Activated CD4-positive, alpha-beta T cell treated with anti-CD3 and anti-CD28 coated beads for 36 hours (primary cell): ENCODE data around the gene LEUTX. TPM values are rescaled to one million over a fixed set of nuclear protein-coding genes. Genes with fewer than 3 reads are reported as not detected.
"Not testable (repeated sequence)": the region's sequence is repeated elsewhere in the genome, so short reads cannot be mapped to it uniquely, and the experiment has no call there.

Source experiments
- ATAC-seq: fragments of 200-7000 bp; cut with Tn5 transposase; one replicate; pipeline ENCODE4 v1.10.0; 2021; ENCODE audit warnings: mild to moderate bottlenecking, moderate library complexity
- CTCF ChIA-PET: fragments of 350-600 bp; sonication (Branson Sonifier 250); formaldehyde crosslinking; loops from one replicate; lab custom pipeline; 2021; ENCODE audit warnings: antibody characterized with exemption; lab: Charles Lee
- POLR2A ChIA-PET: fragments of 350-600 bp; sonication (Branson Sonifier 250); formaldehyde crosslinking; loops from one replicate; lab custom pipeline; 2021; ENCODE audit warnings: antibody characterized with exemption, inconsistent platforms; lab: Charles Lee
- DNase-seq: peaks from one replicate; pipeline ENCODE4 v3.0.0-alpha.2; 2020
- H3K27ac Mint-ChIP-seq: one replicate; pipeline ENCODE4 v1.8.0; 2021; ENCODE audit warnings: mixed read lengths
- H3K27me3 Mint-ChIP-seq: one replicate; pipeline ENCODE4 v1.8.0; 2021; ENCODE audit warnings: mixed read lengths
- H3K36me3 Mint-ChIP-seq: one replicate; pipeline ENCODE4 v1.8.0; 2021; ENCODE audit warnings: low read depth, mixed read lengths
- H3K4me1 Mint-ChIP-seq: one replicate; pipeline ENCODE4 v1.8.0; 2021; ENCODE audit warnings: mixed read lengths
- H3K4me3 Mint-ChIP-seq: one replicate; pipeline ENCODE4 v1.8.0; 2021; ENCODE audit warnings: mild to moderate bottlenecking, moderate library complexity, mixed read lengths
- H3K9me3 Mint-ChIP-seq: one replicate; pipeline ENCODE4 v1.8.0; 2021; ENCODE audit warnings: low read depth, mixed read lengths
- intact Hi-C, 2 experiments: fragments of 100-400 bp; cut with DNase I in 1 of 2; cut with micrococcal nuclease in 1 of 2; formaldehyde crosslinking; loops; one replicate each; pipeline versions ENCODE4 v1.14.2 to v1.15.1; 2022 to 2024; cut with DNase I, micrococcal nuclease
- total RNA-seq, 2 experiments: library from RNA; stranded (reverse); gene quantifications; one replicate each; pipeline ENCODE4 v1.2.3, GENCODE V29; 2021

Gene LEUTX
- total RNA-seq, 2 experiments from 2014 or later = not detected

GRCh38 chr19:39809368-39809767, 30.7 kb downstream of the LEUTX start:
- Mint-ChIP-seq H3K4me1 (no peaks in the 10 kb centered on the region), H3K27ac (no peak overlapping the region), H3K36me3 (no peaks in the 10 kb centered on the region), H3K27me3 (peaks cover under 1% of the 10 kb centered on the region), H3K4me3 (no peak overlapping the region), H3K9me3 (no peaks in the 10 kb centered on the region)
- DNase-seq = no peak
- POLR2A ChIA-PET = interaction anchor here (0.7 kb wide), 1 partner anchor 40 kb away, joined by 3 read pairs; no protein-coding TSS in a partner anchor
- CTCF ChIA-PET = interaction anchor here (0.6 to 1.3 kb wide), 2 partner anchors 17 to 347 kb away, joined by 3 to 6 read pairs; no protein-coding TSS in a partner anchor
- no peak for ATAC-seq
- intact Hi-C loops = no loop called here

- Mint-ChIP-seq H3K4me1 (no peaks in the 10 kb centered on the region), H3K36me3 (no peaks in the 10 kb centered on the region), H3K4me3 (no peak overlapping the region), H3K27me3 (no peaks in the 10 kb centered on the region), H3K27ac (no peak overlapping the region), H3K9me3 (no peaks in the 10 kb centered on the region)
- CTCF ChIA-PET = no interaction called here
- DNase-seq (no peak), ATAC-seq (no peak)
- POLR2A ChIA-PET = no interaction called here
- intact Hi-C loops = no loop called here
These were observed 31.8 kb downstream of the LEUTX start for GRCh38 chr19:39810424-39810823.

GRCh38 chr19:39811064-39811463, 32.4 kb downstream of the LEUTX start:
- H3K4me1 Mint-ChIP-seq = no peaks in the 10 kb centered on the region
- DNase-seq (no peak), ATAC-seq (no peak)
- no peaks in the 10 kb centered on the region for H3K9me3 Mint-ChIP-seq
- H3K27ac Mint-ChIP-seq = no peak overlapping the region
- intact Hi-C loops = no loop called here
- ChIA-PET POLR2A (no interaction called here), CTCF (no interaction called here)
- peaks cover 2% of the 10 kb centered on the region for H3K36me3 Mint-ChIP-seq
- H3K27me3 Mint-ChIP-seq = no peaks in the 10 kb centered on the region
- no peak overlapping the region for H3K4me3 Mint-ChIP-seq

DNA sequence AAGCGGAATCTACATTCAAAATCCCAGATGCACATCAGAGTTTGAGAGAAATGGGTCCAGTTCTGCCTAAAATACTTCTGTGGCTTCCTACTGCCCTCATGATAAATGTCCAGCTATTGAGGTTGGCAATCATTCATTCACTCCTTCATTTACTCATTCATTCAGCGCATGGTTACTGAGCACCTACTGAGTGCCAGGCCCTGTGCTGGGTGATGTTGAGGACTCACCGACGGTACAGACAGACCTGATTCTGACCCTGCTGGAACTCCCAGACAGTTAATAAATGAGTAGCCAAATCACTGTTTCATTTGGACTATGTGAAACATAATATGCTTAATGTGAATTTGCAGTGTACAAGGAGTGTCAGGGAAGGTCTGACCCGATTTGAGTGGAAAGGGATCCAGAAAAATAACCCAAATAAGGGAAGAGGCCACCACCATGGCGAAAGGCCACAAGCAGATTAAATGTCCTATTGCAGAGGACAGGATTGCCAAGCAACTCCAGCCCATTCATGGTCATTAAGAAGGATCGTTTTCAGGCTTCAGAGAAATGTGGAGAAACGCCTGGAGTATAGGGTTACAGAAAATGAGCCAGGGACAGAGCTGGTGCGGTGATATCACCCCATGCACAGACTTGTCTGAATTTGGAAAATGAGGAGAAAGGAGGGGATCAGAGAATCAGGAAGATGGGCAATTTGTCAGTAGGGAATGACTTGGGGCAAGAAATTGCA, 34.8 kb downstream of the LEUTX start:
- Mint-ChIP-seq H3K27me3 (no peaks in the 10 kb centered on the region), H3K36me3 (peaks cover 4% of the 10 kb centered on the region), H3K4me1 (peaks cover 4% of the 10 kb centered on the region), H3K9me3 (no peaks in the 10 kb centered on the region), H3K27ac (no peak overlapping the region), H3K4me3 (no peak overlapping the region)
- DNase-seq = no peak
- intact Hi-C loops = no loop called here
- no peak for ATAC-seq
- CTCF ChIA-PET = interaction anchor here (1.7 kb wide), 1 partner anchor 21 kb away, joined by 6 read pairs; no protein-coding TSS in a partner anchor
- POLR2A ChIA-PET = no interaction called here

DNA sequence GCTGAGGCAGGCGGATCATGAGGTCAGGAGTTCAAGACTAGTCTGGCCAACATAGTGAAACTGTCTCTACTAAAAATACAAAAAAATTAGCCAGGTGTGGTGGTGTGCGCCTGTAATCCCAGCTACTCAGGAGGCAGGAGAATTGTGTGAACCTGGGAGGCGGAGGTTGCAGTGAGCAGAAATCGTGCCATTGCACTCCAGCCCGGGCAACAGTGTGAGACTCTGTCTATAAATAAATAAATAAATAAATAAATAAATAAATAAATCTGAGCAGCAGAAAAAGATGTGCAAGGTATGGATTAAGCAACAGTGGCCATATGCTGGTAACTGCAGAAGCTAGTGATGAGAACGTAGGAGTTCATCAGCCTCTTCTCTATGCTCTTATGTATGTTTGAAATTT, 35.5 kb downstream of the LEUTX start:
- H3K27ac Mint-ChIP-seq, ATAC-seq, DNase-seq, H3K4me3 Mint-ChIP-seq, H3K27me3 Mint-ChIP-seq, H3K4me1 Mint-ChIP-seq, H3K9me3 Mint-ChIP-seq, POLR2A ChIA-PET, intact Hi-C loops, H3K36me3 Mint-ChIP-seq: not testable (repeated sequence)
- CTCF ChIA-PET = interaction anchor here (1.9 kb wide), 1 partner anchor 21 kb away, joined by 5 read pairs; no protein-coding TSS in a partner anchor

DNA sequence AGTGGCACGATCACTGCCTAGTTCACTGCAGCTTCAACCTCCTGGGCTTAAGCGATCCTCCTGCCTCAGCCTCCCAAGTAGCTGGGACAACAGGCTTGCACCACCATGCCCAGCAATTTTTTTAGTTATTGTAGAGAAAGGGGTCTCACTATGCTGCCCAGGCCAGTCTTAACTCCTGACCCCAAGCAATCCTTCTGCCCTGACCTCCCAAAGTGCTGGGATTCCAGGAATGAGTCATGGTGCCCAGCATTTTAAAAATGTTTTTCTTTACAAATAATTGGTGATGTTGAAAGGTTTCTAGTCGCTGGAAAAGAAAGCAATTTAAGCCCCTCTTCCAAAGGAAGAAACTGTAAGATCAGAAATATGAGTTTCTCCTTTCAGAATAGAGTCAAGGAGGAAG, 35.9 kb downstream of the LEUTX start:
- Mint-ChIP-seq H3K9me3 (no peaks in the 10 kb centered on the region), H3K36me3 (peaks cover 4% of the 10 kb centered on the region), H3K27ac (no peak overlapping the region), H3K4me1 (peaks cover 10% of the 10 kb centered on the region), H3K4me3 (no peak overlapping the region), H3K27me3 (no peaks in the 10 kb centered on the region)
- CTCF ChIA-PET = interaction anchor here (1.9 kb wide), 1 partner anchor 22 kb away, joined by 5 read pairs; no protein-coding TSS in a partner anchor
- intact Hi-C loops = no loop called here
- POLR2A ChIA-PET = no interaction called here
- ATAC-seq = no peak
- DNase-seq = no peak

- ATAC-seq (no peak), DNase-seq (no peak)
- intact Hi-C loops = no loop called here
- H3K27ac Mint-ChIP-seq = no peak overlapping the region
- no peaks in the 10 kb centered on the region for H3K27me3 Mint-ChIP-seq
- H3K36me3 Mint-ChIP-seq = peaks cover 4% of the 10 kb centered on the region
- peaks cover 10% of the 10 kb centered on the region for H3K4me1 Mint-ChIP-seq
- H3K9me3 Mint-ChIP-seq = no peaks in the 10 kb centered on the region
- no peak overlapping the region for H3K4me3 Mint-ChIP-seq
- ChIA-PET POLR2A (no interaction called here), CTCF (interaction anchor here (1.0 kb wide), 1 partner anchor 24 kb away, joined by 3 read pairs; no protein-coding TSS in a partner anchor)
These were observed 37.8 kb downstream of the LEUTX start for GRCh38 chr19:39816287-39817048.

DNA sequence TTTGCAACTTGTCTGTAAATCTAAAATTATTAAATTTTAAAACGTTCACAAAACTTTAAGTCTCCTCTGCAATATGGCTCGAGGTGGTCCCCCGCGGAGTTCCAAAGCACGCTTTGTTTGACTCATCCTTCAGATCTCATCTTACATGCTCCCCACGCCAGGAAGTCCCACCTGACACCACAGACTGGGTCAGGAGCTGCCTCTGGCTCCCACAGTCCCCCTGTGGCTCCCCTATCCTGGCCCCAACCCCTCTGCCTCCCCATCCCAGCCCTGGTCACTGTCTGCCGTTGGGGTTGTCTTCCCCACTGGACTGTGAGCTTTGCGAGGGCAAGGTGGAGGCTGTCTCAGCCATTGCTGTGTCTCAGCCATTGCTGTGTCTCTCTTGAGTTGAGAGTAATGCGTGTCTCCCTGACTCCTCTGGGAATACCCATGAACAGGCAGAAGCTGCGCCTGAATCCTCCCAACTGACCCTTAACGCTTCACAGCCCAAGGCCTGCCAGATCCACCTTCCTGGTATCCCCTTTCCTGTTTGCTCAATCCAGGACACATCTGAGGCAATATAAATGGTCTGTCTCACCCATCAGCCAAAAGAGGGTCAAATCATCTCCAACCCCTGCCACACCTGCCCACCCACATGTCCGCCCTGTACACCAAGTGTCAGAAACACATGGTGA, 39.4 kb downstream of the LEUTX start:
- CTCF ChIA-PET = interaction anchor here (0.7 kb wide), 1 partner anchor 28 kb away, joined by 3 read pairs; the partner anchor contains the start of gene FBL
- POLR2A ChIA-PET = no interaction called here
- peaks cover 4% of the 10 kb centered on the region for H3K36me3 Mint-ChIP-seq

GRCh38 chr19:39818626-39819097, 40.0 kb downstream of the LEUTX start:
- CTCF ChIA-PET = interaction anchor here (0.7 to 1.1 kb wide), 2 partner anchors 26 to 28 kb away, joined by 3 read pairs; partner anchors contain the start of gene FBL
- H3K27ac Mint-ChIP-seq = no peak overlapping the region
- peaks cover 4% of the 10 kb centered on the region for H3K36me3 Mint-ChIP-seq
- DNase-seq = no peak
- ATAC-seq = peak; percentile 61
- intact Hi-C loops = no loop called here
- no peak overlapping the region for H3K4me3 Mint-ChIP-seq
- POLR2A ChIA-PET = no interaction called here
- peaks cover 10% of the 10 kb centered on the region for H3K4me1 Mint-ChIP-seq
- no peaks in the 10 kb centered on the region for H3K9me3 Mint-ChIP-seq
- no peaks in the 10 kb centered on the region for H3K27me3 Mint-ChIP-seq

More for the DNA sequence above, 39.4 kb downstream of the LEUTX start:
- Mint-ChIP-seq H3K4me3 (no peak overlapping the region), H3K9me3 (no peaks in the 10 kb centered on the region), H3K27me3 (no peaks in the 10 kb centered on the region), H3K27ac (no peak overlapping the region), H3K4me1 (peaks cover 10% of the 10 kb centered on the region)
- intact Hi-C loops = no loop called here
- no peak for DNase-seq
- ATAC-seq = no peak

- ChIA-PET CTCF (no interaction called here), POLR2A (no interaction called here)
- Mint-ChIP-seq H3K9me3 (no peaks in the 10 kb centered on the region), H3K4me1 (peaks cover 12% of the 10 kb centered on the region), H3K4me3 (no peak overlapping the region), H3K36me3 (peaks cover 4% of the 10 kb centered on the region), H3K27ac (no peak overlapping the region), H3K27me3 (no peaks in the 10 kb centered on the region)
- DNase-seq (no peak), ATAC-seq (no peak)
- intact Hi-C loops = no loop called here
These were observed 41.1 kb downstream of the LEUTX start for GRCh38 chr19:39819786-39820185.

- ChIA-PET CTCF (interaction anchor here (0.9 to 1.3 kb wide), 2 partner anchors 24 to 28 kb away, joined by 6 to 9 read pairs; no protein-coding TSS in a partner anchor), POLR2A (interaction anchor here (0.5 to 1.1 kb wide), 3 partner anchors 13 to 308 kb away, joined by 3 to 4 read pairs (median 4); no protein-coding TSS in a partner anchor)
- H3K27me3 Mint-ChIP-seq = no peaks in the 10 kb centered on the region
- H3K4me1 Mint-ChIP-seq = peaks cover 15% of the 10 kb centered on the region
- no peaks in the 10 kb centered on the region for H3K9me3 Mint-ChIP-seq
- no peak for ATAC-seq
- intact Hi-C loops = no loop called here
- H3K36me3 Mint-ChIP-seq = peaks cover 4% of the 10 kb centered on the region
- H3K4me3 Mint-ChIP-seq = no peak overlapping the region
- no peak overlapping the region for H3K27ac Mint-ChIP-seq
- DNase-seq = no peak
These were observed 42.0 kb downstream of the LEUTX start for GRCh38 chr19:39820696-39821095.
